ENCODE measurements around the gene DALRD3. TPM values are rescaled to one million over a fixed set of nuclear protein-coding genes. Genes with fewer than 3 reads are reported as not detected.
A peak's percentile ranks its signal among the peaks of the same experiment; 100 is the strongest.

Gene DALRD3
- total RNA-seq, 2 experiments from 2014 or later = 15.1 to 15.6 TPM

GRCh38 chr3:49029563-49029884, 11.1 kb upstream of the DALRD3 start:
- Mint-ChIP-seq H3K36me3 (ENCODE audit: low read depth) (peaks cover 79% of the 10 kb centered on the region), H3K27me3 (no peaks in the 10 kb centered on the region)
- DNase-seq = no peak

GRCh38 chr3:49028673-49029562, 10.5 kb upstream of the DALRD3 start, which contains the start of gene IMPDH2:
Gene IMPDH2 (minus strand): TSS chr3:49029398. CDS start chr3:49029350, 48 bp downstream.
- Mint-ChIP-seq H3K4me3 (peak within 1 kb of the TSS; percentile 88), H3K36me3 (ENCODE audit: low read depth) (peaks cover 83% of the 10 kb centered on the region), H3K27ac (peak within 1 kb of the TSS; percentile 93), H3K9me3 (no peaks in the 10 kb centered on the region), H3K27me3 (no peaks in the 10 kb centered on the region), H3K4me1 (ENCODE audit: low read depth) (peaks cover 31% of the 10 kb centered on the region)
- H3K9me3 ChIP-seq (ENCODE audit: control insufficient read depth in 1 of 2, insufficient read depth in 1 of 2, low read length in 2 of 2) = no peaks in the 10 kb centered on the region
- CTCF ChIA-PET = interaction anchor here (0.6 to 2.2 kb wide), 9 partner anchors 9 to 129 kb away, joined by 3 to 29 read pairs (median 4); partner anchors contain the start of genes P4HTM, QRICH1 and WDR6
- intact Hi-C loops (cut with DNase I, micrococcal nuclease) = loop anchor here (1.0 to 10.0 kb wide), 6 partner anchors 8 to 906 kb away; partner anchors contain the start of genes APEH (in 1 of the 2), IP6K2 (in 1 of the 2) and WDR6 (in 1 of the 2)
- H3K36me3 ChIP-seq (ENCODE audit: insufficient read depth, low read length) = peaks cover 69% of the 10 kb centered on the region
- DNase-seq = peak; percentile 86 to 98 (median 92)
- no peak for TF ChIP-seq CTCF (IDR thresholded peaks at IDR 0.05)
- no peaks in the 10 kb centered on the region for H3K27me3 ChIP-seq (ENCODE audit: control insufficient read depth in 1 of 2, insufficient read depth in 2 of 2, low read length in 2 of 2)
- POLR2A ChIA-PET = interaction anchor here (0.6 to 2.3 kb wide), 27 partner anchors 8 to 901 kb away, joined by 3 to 60 read pairs (median 3); partner anchors contain the start of genes ARIH2, DALRD3, IP6K2 and MON1A
- H3K27ac ChIP-seq (ENCODE audit: low read depth in 1 of 2, low read length in 2 of 2) = peak within 1 kb of the TSS; percentile 87 to 94
- peaks cover 36% of the 10 kb centered on the region for H3K4me1 ChIP-seq (ENCODE audit: insufficient read depth, low read length)
- peak within 1 kb of the TSS; percentile 82 for H3K4me3 ChIP-seq (ENCODE audit: low read length)
- peak; percentile 96 for ATAC-seq (ENCODE audit: poor library complexity)

More at GRCh38 chr3:49029563-49029884, 11.1 kb upstream of the DALRD3 start:
- peak overlapping the region; percentile 88 for H3K4me3 Mint-ChIP-seq
- Histone ChIP-seq H3K9me3 (ENCODE audit: control insufficient read depth in 1 of 2, insufficient read depth in 1 of 2, low read length in 2 of 2) (no peaks in the 10 kb centered on the region), H3K27me3 (ENCODE audit: control insufficient read depth in 1 of 2, insufficient read depth in 2 of 2, low read length in 2 of 2) (no peaks in the 10 kb centered on the region), H3K27ac (ENCODE audit: low read depth in 1 of 2, low read length in 2 of 2) (peak overlapping the region; percentile 87 to 94), H3K36me3 (ENCODE audit: insufficient read depth, low read length) (peaks cover 69% of the 10 kb centered on the region), H3K4me1 (ENCODE audit: insufficient read depth, low read length) (peaks cover 31% of the 10 kb centered on the region), H3K4me3 (ENCODE audit: low read length) (peak overlapping the region; percentile 82)
- CTCF ChIA-PET = interaction anchor here (0.6 to 2.2 kb wide), 8 partner anchors 10 to 128 kb away, joined by 3 to 29 read pairs (median 6); partner anchors contain the start of genes P4HTM, QRICH1 and WDR6
- intact Hi-C loops (cut with DNase I, micrococcal nuclease) = loop anchor here (1.0 to 10.0 kb wide), 6 partner anchors 8 to 905 kb away; partner anchors contain the start of genes APEH (in 1 of the 2), IP6K2 (in 1 of the 2) and WDR6 (in 1 of the 2)
- H3K27ac Mint-ChIP-seq = peak overlapping the region; percentile 93
- H3K4me1 Mint-ChIP-seq (ENCODE audit: low read depth) = peaks cover 29% of the 10 kb centered on the region
- no peaks in the 10 kb centered on the region for H3K9me3 Mint-ChIP-seq
- POLR2A ChIA-PET = interaction anchor here (0.6 to 2.3 kb wide), 25 partner anchors 9 to 900 kb away, joined by 3 to 60 read pairs (median 4); partner anchors contain the start of genes ARIH2, DALRD3, IP6K2 and MON1A
- ATAC-seq (ENCODE audit: poor library complexity) = no peak
- TF ChIP-seq CTCF (IDR thresholded peaks at IDR 0.05) = no peak

GRCh38 chr3:49028298-49028672, 9.9 kb upstream of the DALRD3 start:
- intact Hi-C loops (cut with DNase I, micrococcal nuclease) = loop anchor here (2.0 to 10.0 kb wide), 4 partner anchors 39 to 907 kb away; partner anchors contain the start of genes APEH (in 1 of the 2) and IP6K2 (in 1 of the 2)
- H3K27me3 ChIP-seq (ENCODE audit: control insufficient read depth in 1 of 2, insufficient read depth in 2 of 2, low read length in 2 of 2) = no peaks in the 10 kb centered on the region
- no peak for TF ChIP-seq CTCF (IDR thresholded peaks at IDR 0.05)
- H3K36me3 Mint-ChIP-seq (ENCODE audit: low read depth) = peaks cover 86% of the 10 kb centered on the region
- no peaks in the 10 kb centered on the region for H3K27me3 Mint-ChIP-seq
- no peak for ATAC-seq (ENCODE audit: poor library complexity)
- ChIA-PET POLR2A (interaction anchor here (0.8 to 2.3 kb wide), 9 partner anchors 8 to 312 kb away, joined by 3 to 60 read pairs (median 23); partner anchors contain the start of genes DALRD3, P4HTM, QARS1 and QRICH1), CTCF (interaction anchor here (1.6 to 2.2 kb wide), 3 partner anchors 38 to 66 kb away, joined by 8 to 29 read pairs (median 16); partner anchors contain the start of genes P4HTM and QRICH1)
- peaks cover 74% of the 10 kb centered on the region for H3K36me3 ChIP-seq (ENCODE audit: insufficient read depth, low read length)
- DNase-seq = no peak
- H3K9me3 ChIP-seq (ENCODE audit: control insufficient read depth in 1 of 2, insufficient read depth in 1 of 2, low read length in 2 of 2) = no peaks in the 10 kb centered on the region
- peak overlapping the region; percentile 88 for H3K4me3 Mint-ChIP-seq
- peak overlapping the region; percentile 82 for H3K4me3 ChIP-seq (ENCODE audit: low read length)
- peak overlapping the region; percentile 87 to 94 for H3K27ac ChIP-seq (ENCODE audit: low read depth in 1 of 2, low read length in 2 of 2)
- peak overlapping the region; percentile 93 for H3K27ac Mint-ChIP-seq
- H3K4me1 ChIP-seq (ENCODE audit: insufficient read depth, low read length) = peaks cover 41% of the 10 kb centered on the region
- no peaks in the 10 kb centered on the region for H3K9me3 Mint-ChIP-seq
- peaks cover 35% of the 10 kb centered on the region for H3K4me1 Mint-ChIP-seq (ENCODE audit: low read depth)
